B cell (primary cell): ENCODE data around the gene HAUS7. TPM values are rescaled to one million over a fixed set of nuclear protein-coding genes. Genes with fewer than 3 reads are reported as not detected.

Experiments
- ATAC-seq: fragments of 200-7000 bp; cut with Tn5 transposase; one replicate; pipeline ENCODE4 v1.10.0; 2021; ENCODE audit warnings: low read depth, mild to moderate bottlenecking, moderate number of reproducible peaks, moderate library complexity
- CTCF ChIA-PET: fragments of 350-600 bp; sonication (Branson Sonifier 250); formaldehyde crosslinking; loops from one replicate; lab custom pipeline; 2021; ENCODE audit warnings: antibody characterized with exemption, inconsistent platforms; lab: Charles Lee
- POLR2A ChIA-PET: fragments of 350-600 bp; sonication (Branson Sonifier 250); formaldehyde crosslinking; loops from one replicate; lab custom pipeline; 2021; ENCODE audit warnings: antibody characterized with exemption; lab: Charles Lee
- DNase-seq: peaks from one replicate; pipeline ENCODE4 v3.0.0; 2013
- H2AFZ ChIP-seq: 2 replicates; pipeline ENCODE4 v1.6.1; 2012; ENCODE audit warnings: mild to moderate bottlenecking, low read depth, low read length; ENCODE audit not compliant: insufficient read depth, poor library complexity, severe bottlenecking
- H3K27ac ChIP-seq, 2 donors: 1 replicate in 1 of 2; 2 replicates in 1 of 2; pipeline ENCODE4 v1.5.1; 2012 to 2013; ENCODE audit warnings: low read length in 2 of 2, mild to moderate bottlenecking in 2 of 2, moderate library complexity in 1 of 2
- H3K27me3 ChIP-seq, 4 experiments: fragments of 200-600 bp in 1 of 4; sonication (generic) in 1 of 4; replicated peaks in 1 of 4; 1 replicate in 2 of 4; 2 replicates in 2 of 4; pipeline versions ENCODE4 v1.6.1 to v1.7.0; 2013 to 2016; ENCODE audit warnings: low read length in 3 of 4, mild to moderate bottlenecking in 2 of 4, mixed read lengths in 1 of 4, moderate library complexity in 1 of 4; ENCODE audit not compliant: insufficient read depth in 4 of 4, control insufficient read depth in 3 of 4; ENCODE audit errors: control extremely low read depth in 1 of 4
- H3K36me3 ChIP-seq, 2 experiments: replicated peaks in 1 of 2; 1 replicate in 1 of 2; 2 replicates in 1 of 2; pipeline versions ENCODE4 v1.6.1 to v1.7.1; 2013; ENCODE audit warnings: low read length in 1 of 2; ENCODE audit not compliant: insufficient read depth in 2 of 2, control insufficient read depth in 1 of 2; ENCODE audit errors: control extremely low read depth in 1 of 2, extremely low read depth in 1 of 2
- H3K4me1 ChIP-seq, 2 donors: fragments of 200-600 bp in 1 of 2; sonication (generic) in 1 of 2; 1 replicate in 1 of 2; 2 replicates in 1 of 2; pipeline versions ENCODE4 v1.5.1 to v1.6.1; 2013 to 2017; ENCODE audit warnings: low read length in 2 of 2; ENCODE audit not compliant: control insufficient read depth in 2 of 2, insufficient read depth in 2 of 2
- H3K4me2 ChIP-seq: replicated peaks from 2 replicates; pipeline ENCODE3; 2012; ENCODE audit warnings: mild to moderate bottlenecking, low read depth, low read length; ENCODE audit not compliant: poor library complexity, severe bottlenecking
- H3K4me3 ChIP-seq, 5 experiments: fragments of 200-600 bp in 1 of 5; sonication (generic) in 1 of 5; 1 replicate in 3 of 5; 2 replicates in 2 of 5; pipeline versions ENCODE4 v1.5.1 to v1.7.0; 2011 to 2016; ENCODE audit warnings: low read length in 4 of 5, mild to moderate bottlenecking in 4 of 5, low read depth in 2 of 5, control low read depth in 1 of 5, moderate library complexity in 1 of 5; ENCODE audit not compliant: insufficient read depth in 1 of 5; ENCODE audit errors: control extremely low read depth in 1 of 5, extremely low read depth in 1 of 5
- H3K79me2 ChIP-seq: fragments of 200-600 bp; sonication (generic); one replicate; pipeline ENCODE4 v1.6.0; 2016; ENCODE audit warnings: low read length; ENCODE audit not compliant: control insufficient read depth, insufficient read depth
- H3K9ac ChIP-seq: fragments of 200-600 bp; sonication (generic); 2 replicates; pipeline ENCODE4 v1.6.1; 2017; ENCODE audit warnings: mild to moderate bottlenecking, low read length, moderate library complexity
- H3K9me3 ChIP-seq, 3 donors: one replicate each; pipeline versions ENCODE4 v1.6.1 to v1.7.1; 2013; ENCODE audit warnings: low read length in 2 of 3; ENCODE audit not compliant: control insufficient read depth in 2 of 3, insufficient read depth in 1 of 3; ENCODE audit errors: control extremely low read depth in 1 of 3
- H4K20me1 ChIP-seq: 2 replicates; pipeline ENCODE4 v1.6.0; 2012; ENCODE audit warnings: mild to moderate bottlenecking, low read length; ENCODE audit not compliant: insufficient read depth, control insufficient read depth, poor library complexity, severe bottlenecking
- H3K27ac Mint-ChIP-seq: one replicate; pipeline ENCODE4 v1.8.0; 2021; ENCODE audit warnings: mixed read lengths
- H3K27me3 Mint-ChIP-seq: one replicate; pipeline ENCODE4 v1.8.0; 2021; ENCODE audit warnings: mixed read lengths
- H3K4me1 Mint-ChIP-seq: one replicate; pipeline ENCODE4 v1.8.0; 2021; ENCODE audit warnings: mixed read lengths
- H3K4me3 Mint-ChIP-seq: one replicate; pipeline ENCODE4 v1.8.0; 2021; ENCODE audit warnings: mixed read lengths
- H3K9me3 Mint-ChIP-seq: one replicate; pipeline ENCODE4 v1.8.0; 2022; ENCODE audit warnings: mixed read lengths; ENCODE audit not compliant: insufficient read depth
- EZH2 ChIP-seq: IDR thresholded peaks from 2 replicates; pipeline ENCODE4 v1.6.1; 2012; ENCODE audit warnings: borderline replicate concordance, low read depth, mild to moderate bottlenecking, moderate library complexity, low read length; ENCODE audit not compliant: insufficient read depth, poor library complexity, severe bottlenecking
- WGBS: methylation state at CpG from one replicate; pipeline ENCODE4 v1.1.5; 2013; ENCODE audit warnings: missing lambda C conversion rate; ENCODE audit not compliant: insufficient coverage; 5-methylcytosine and 5-hydroxymethylcytosine counted together
- intact Hi-C: fragments of 100-400 bp; cut with micrococcal nuclease; formaldehyde crosslinking; loops from one replicate; pipeline ENCODE4 v1.10.0; 2022
- polyA plus RNA-seq: library from polyadenylated mRNA; depleted of rRNA; stranded (reverse); fragments of >200 nt; gene quantifications from 2 replicates; pipeline ENCODE4 v1.2.3, GENCODE V29; 2012
- total RNA-seq, 2 donors: library from RNA; stranded (reverse); fragments of 120-200 nt in 1 of 2; gene quantifications; 1 replicate in 1 of 2; 2 replicates in 1 of 2; pipeline versions ENCODE4 v1.2.3 to v1.2.4, GENCODE V29; 2013 to 2022
- TF ChIP-seq, protein P1 (sequence below): fragments of 200-600 bp; IDR thresholded peaks from one replicate; pipeline ENCODE4 v1.8.0; 2022; ENCODE audit warnings: antibody characterized with exemption, mild to moderate bottlenecking

The HAUS7 gene
- total and polyA plus RNA-seq, 2 donors (not counting 1 experiment from before 2014, with no cell fraction given) = 25.2 to 26.9 TPM

DNA sequence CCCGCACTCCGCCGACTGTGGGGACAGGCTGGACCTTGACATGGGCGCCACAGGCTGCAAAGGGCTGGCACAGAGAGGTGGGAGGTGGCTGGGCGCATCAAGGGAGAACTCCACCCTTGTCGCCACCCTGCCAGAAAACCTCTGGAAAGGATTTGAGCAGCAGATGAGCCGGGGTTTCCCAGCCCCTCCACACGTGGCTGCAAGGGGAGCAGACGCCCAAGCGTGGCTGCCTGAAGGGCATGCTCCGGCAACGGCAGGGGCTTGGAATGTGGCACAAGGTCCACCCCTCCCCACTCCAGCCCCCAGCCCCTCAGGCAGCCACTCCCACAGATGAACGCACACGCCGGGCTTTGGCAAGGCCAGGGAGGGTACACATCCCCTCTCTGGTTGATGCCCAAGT lies 29.0 kb upstream of the HAUS7 start:
- intact Hi-C loops = no loop called here
- Histone ChIP-seq H3K4me3 (no peak overlapping the region), H3K4me1 (no peaks in the 10 kb centered on the region), H4K20me1 (no peaks in the 10 kb centered on the region), H3K9me3 (no peaks in the 10 kb centered on the region), H3K27ac (no peak overlapping the region), H3K27me3 (peaks cover 0 to 11% (median 3%) of the 10 kb centered on the region in 4 experiments), H3K4me2 (no peak overlapping the region), H2AFZ (no peak overlapping the region), H3K9ac (no peak overlapping the region), H3K79me2 (no peaks in the 10 kb centered on the region), H3K36me3 (no peaks in the 10 kb centered on the region)
- no peak overlapping the region for H3K4me3 Mint-ChIP-seq
- 86% methylated on average over 10 of the region's 15 CpGs for WGBS
- H3K27me3 Mint-ChIP-seq = no peaks in the 10 kb centered on the region
- no peak for DNase-seq
- H3K4me1 Mint-ChIP-seq = no peaks in the 10 kb centered on the region
- ChIA-PET POLR2A (no interaction called here), CTCF (no interaction called here)
- ATAC-seq = no peak
- H3K27ac Mint-ChIP-seq = no peak overlapping the region
- no peaks in the 10 kb centered on the region for H3K9me3 Mint-ChIP-seq
- TF ChIP-seq, protein P1, sequence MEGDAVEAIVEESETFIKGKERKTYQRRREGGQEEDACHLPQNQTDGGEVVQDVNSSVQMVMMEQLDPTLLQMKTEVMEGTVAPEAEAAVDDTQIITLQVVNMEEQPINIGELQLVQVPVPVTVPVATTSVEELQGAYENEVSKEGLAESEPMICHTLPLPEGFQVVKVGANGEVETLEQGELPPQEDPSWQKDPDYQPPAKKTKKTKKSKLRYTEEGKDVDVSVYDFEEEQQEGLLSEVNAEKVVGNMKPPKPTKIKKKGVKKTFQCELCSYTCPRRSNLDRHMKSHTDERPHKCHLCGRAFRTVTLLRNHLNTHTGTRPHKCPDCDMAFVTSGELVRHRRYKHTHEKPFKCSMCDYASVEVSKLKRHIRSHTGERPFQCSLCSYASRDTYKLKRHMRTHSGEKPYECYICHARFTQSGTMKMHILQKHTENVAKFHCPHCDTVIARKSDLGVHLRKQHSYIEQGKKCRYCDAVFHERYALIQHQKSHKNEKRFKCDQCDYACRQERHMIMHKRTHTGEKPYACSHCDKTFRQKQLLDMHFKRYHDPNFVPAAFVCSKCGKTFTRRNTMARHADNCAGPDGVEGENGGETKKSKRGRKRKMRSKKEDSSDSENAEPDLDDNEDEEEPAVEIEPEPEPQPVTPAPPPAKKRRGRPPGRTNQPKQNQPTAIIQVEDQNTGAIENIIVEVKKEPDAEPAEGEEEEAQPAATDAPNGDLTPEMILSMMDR = no peak
- no peak for TF ChIP-seq EZH2

DNA sequence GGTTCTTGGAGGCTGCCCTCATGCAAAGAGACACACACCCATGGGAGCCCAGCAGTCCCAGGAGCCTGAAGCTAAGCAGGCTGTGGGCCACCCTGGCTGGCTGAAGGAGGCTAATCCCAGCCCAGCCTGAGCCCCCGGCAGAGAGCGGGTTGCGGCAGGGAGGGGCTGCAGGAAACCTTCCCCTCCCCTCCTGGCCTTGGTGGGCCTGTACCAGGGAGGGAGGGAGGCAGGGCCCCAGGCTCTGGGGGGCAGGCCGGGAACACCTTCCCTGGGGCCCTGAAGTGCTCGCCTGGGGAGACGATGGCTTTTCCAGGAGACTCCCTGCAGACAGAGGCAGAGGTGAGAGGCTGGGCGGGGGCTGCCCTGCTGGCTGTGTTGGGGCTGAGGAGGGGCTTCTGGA lies 28.1 kb upstream of the HAUS7 start:
- H4K20me1 ChIP-seq = no peaks in the 10 kb centered on the region
- H3K27me3 ChIP-seq = peaks cover 0 to 11% (median 3%) of the 10 kb centered on the region in 4 experiments
- H3K4me3 ChIP-seq = no peak overlapping the region
- H3K27me3 Mint-ChIP-seq = no peaks in the 10 kb centered on the region
- ChIA-PET CTCF (no interaction called here), POLR2A (no interaction called here)
- no peak overlapping the region for H2AFZ ChIP-seq
- no peak overlapping the region for H3K4me3 Mint-ChIP-seq
- H3K9me3 Mint-ChIP-seq = no peaks in the 10 kb centered on the region
- H3K9ac ChIP-seq = no peak overlapping the region
- H3K4me2 ChIP-seq = no peak overlapping the region
- H3K27ac ChIP-seq = no peak overlapping the region
- H3K27ac Mint-ChIP-seq = no peak overlapping the region
- no peaks in the 10 kb centered on the region for H3K9me3 ChIP-seq
- no peaks in the 10 kb centered on the region for H3K4me1 Mint-ChIP-seq
- TF ChIP-seq, protein P1 = no peak
- no peak for TF ChIP-seq EZH2
- no peaks in the 10 kb centered on the region for H3K79me2 ChIP-seq
- WGBS = 100% methylated on average over 3 of the region's 7 CpGs
- intact Hi-C loops = no loop called here
- DNase-seq (no peak), ATAC-seq (no peak)
- H3K4me1 ChIP-seq = no peaks in the 10 kb centered on the region
- no peaks in the 10 kb centered on the region for H3K36me3 ChIP-seq
